Osteoblast (primary cell): ENCODE data around the gene OSBPL5. TPM values are rescaled to one million over a fixed set of nuclear protein-coding genes. Genes with fewer than 3 reads are reported as not detected.

Experiments used
- DNase-seq: peaks from one replicate; pipeline ENCODE4 v3.0.0; 2011; ENCODE audit warnings: low spot score, mixed read lengths; ENCODE audit not compliant: insufficient read length; ENCODE audit errors: missing footprints
- H2AFZ ChIP-seq: 2 replicates; pipeline ENCODE4 v1.6.0; 2011; ENCODE audit warnings: mild to moderate bottlenecking, low read length
- H3K27ac ChIP-seq: 2 replicates; pipeline ENCODE4 v1.5.1; 2011; ENCODE audit warnings: mild to moderate bottlenecking, low read depth, low read length, moderate library complexity
- H3K27me3 ChIP-seq: 2 replicates; pipeline ENCODE4 v1.6.0; 2012; ENCODE audit warnings: mild to moderate bottlenecking, control low read depth, inconsistent platforms, low read length, moderate library complexity; ENCODE audit not compliant: insufficient read depth
- H3K36me3 ChIP-seq: 2 replicates; pipeline ENCODE4 v1.5.1; 2011; ENCODE audit warnings: mild to moderate bottlenecking, low read length, control low read depth, moderate library complexity; ENCODE audit not compliant: insufficient read depth
- H3K4me1 ChIP-seq: 2 replicates; pipeline ENCODE4 v1.5.1; 2011; ENCODE audit warnings: mild to moderate bottlenecking, low read length, control low read depth, moderate library complexity; ENCODE audit not compliant: insufficient read depth
- H3K4me2 ChIP-seq: 2 replicates; pipeline ENCODE4 v1.6.0; 2011; ENCODE audit warnings: mild to moderate bottlenecking, low read length; ENCODE audit not compliant: insufficient read depth
- H3K4me3 ChIP-seq: fragments of 200-600 bp; sonication (generic); 3 replicates; pipeline ENCODE4 v1.5.1; 2012; ENCODE audit warnings: mild to moderate bottlenecking, low read length, inconsistent platforms; ENCODE audit not compliant: insufficient read depth
- H3K79me2 ChIP-seq: 2 replicates; pipeline ENCODE4 v1.6.0; 2012; ENCODE audit warnings: mild to moderate bottlenecking, low read length, control low read depth, inconsistent platforms; ENCODE audit not compliant: insufficient read depth
- H3K9me3 ChIP-seq: 2 replicates; pipeline ENCODE4 v1.5.1; 2011; ENCODE audit warnings: low read depth, low read length, control low read depth
- H4K20me1 ChIP-seq: 2 replicates; pipeline ENCODE4 v1.6.0; 2012; ENCODE audit warnings: mild to moderate bottlenecking, low read length, control low read depth; ENCODE audit not compliant: insufficient read depth
- total RNA-seq: library from RNA; depleted of rRNA; stranded (reverse); fragments of >200 nt; gene quantifications from 2 replicates; pipeline ENCODE4 v1.2.3, GENCODE V29; 2012
- TF ChIP-seq, protein P1 (sequence below): IDR thresholded peaks from 2 replicates; pipeline ENCODE4 v1.5.1; 2011; ENCODE audit warnings: mild to moderate bottlenecking, low read depth, low read length, moderate library complexity; ENCODE audit errors: extremely low read depth

OSBPL5 gene
- total RNA-seq, 1 donor: 49.9 TPM

DNA sequence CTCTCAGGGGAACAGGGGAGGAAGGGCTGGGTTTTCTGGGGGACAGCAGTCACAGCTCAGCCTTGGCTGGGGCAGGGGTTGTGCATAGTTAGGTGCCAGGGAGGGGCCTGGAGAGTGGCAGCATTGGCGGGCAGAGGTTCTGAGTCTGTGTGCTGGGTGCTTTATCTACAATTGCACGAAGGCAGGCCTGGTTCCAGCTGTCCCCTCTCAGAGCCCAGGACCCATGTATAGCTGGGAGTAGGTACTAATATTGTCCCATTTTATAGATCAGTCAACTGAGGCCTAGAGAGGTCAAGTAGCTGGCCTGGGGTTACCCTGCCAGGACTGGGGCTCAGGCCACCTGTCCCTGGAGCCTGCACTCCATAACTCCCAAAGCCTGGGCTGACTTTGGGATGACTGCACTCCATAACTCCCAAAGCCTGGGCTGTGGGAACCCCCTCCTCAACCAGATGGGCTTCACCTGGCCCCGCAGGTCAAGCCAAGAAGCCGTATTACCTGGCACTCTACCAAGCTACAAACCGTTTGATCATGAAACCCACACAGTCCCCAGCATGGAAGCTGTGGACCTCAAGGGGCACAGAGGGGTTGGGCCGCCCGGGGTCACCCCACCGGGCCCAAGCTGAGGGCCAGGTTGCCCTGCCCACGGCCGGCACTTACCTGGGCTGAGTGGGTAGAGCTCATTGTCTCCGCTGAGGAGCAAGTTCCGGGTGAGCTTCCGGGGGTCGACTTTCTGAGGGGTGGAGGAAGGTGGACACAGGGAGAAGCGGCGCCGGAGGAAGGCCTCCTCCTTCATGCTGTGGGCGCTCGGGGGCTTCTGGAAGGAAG is 36.5 kb downstream of the OSBPL5 start:
- Histone ChIP-seq H2AFZ (no peak overlapping the region), H3K4me1 (peaks cover 12% of the 10 kb centered on the region), H3K36me3 (peaks cover 11% of the 10 kb centered on the region), H3K27me3 (no peaks in the 10 kb centered on the region), H3K9me3 (no peaks in the 10 kb centered on the region), H3K79me2 (no peaks in the 10 kb centered on the region), H3K4me3 (no peak overlapping the region), H3K4me2 (no peak overlapping the region), H4K20me1 (peaks cover 46% of the 10 kb centered on the region), H3K27ac (no peak overlapping the region)
- peak; percentile 71 for DNase-seq
- TF ChIP-seq, protein P1, sequence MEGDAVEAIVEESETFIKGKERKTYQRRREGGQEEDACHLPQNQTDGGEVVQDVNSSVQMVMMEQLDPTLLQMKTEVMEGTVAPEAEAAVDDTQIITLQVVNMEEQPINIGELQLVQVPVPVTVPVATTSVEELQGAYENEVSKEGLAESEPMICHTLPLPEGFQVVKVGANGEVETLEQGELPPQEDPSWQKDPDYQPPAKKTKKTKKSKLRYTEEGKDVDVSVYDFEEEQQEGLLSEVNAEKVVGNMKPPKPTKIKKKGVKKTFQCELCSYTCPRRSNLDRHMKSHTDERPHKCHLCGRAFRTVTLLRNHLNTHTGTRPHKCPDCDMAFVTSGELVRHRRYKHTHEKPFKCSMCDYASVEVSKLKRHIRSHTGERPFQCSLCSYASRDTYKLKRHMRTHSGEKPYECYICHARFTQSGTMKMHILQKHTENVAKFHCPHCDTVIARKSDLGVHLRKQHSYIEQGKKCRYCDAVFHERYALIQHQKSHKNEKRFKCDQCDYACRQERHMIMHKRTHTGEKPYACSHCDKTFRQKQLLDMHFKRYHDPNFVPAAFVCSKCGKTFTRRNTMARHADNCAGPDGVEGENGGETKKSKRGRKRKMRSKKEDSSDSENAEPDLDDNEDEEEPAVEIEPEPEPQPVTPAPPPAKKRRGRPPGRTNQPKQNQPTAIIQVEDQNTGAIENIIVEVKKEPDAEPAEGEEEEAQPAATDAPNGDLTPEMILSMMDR: no peak

DNA sequence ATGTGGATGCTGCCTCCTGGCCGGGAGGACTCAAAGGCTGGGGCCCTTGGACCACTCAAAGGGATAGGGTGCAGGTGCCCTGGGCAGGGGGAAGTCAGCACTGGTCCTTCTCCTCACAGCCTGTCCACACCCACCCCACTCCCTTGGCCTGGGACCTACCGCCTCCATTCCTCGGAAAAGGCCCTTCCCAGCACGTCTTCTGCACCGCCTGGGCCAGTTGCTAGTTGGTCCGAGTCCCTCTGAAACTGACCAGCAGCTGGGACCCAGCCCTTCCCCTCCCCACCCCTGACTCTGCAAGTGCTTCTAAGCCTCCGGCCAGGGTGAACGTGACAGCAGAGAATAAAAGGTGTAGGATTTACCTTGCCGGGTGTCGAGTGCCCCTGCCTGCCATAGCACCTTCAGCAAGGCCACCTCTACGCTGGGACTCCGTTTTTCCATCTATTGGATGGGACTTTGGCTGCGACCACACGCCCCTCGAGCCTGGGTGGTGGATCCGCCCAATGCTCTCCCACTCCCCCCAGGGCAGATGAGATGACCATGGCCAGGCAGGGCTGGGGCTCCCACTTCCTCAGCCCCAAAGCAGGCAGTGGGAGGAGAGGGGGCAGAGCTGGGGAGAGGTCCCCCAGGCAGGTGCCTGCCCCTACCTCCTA is 37.3 kb downstream of the OSBPL5 start:
- Histone ChIP-seq H4K20me1 (peaks cover 40% of the 10 kb centered on the region), H2AFZ (no peak overlapping the region), H3K36me3 (peaks cover 17% of the 10 kb centered on the region)

DNA sequence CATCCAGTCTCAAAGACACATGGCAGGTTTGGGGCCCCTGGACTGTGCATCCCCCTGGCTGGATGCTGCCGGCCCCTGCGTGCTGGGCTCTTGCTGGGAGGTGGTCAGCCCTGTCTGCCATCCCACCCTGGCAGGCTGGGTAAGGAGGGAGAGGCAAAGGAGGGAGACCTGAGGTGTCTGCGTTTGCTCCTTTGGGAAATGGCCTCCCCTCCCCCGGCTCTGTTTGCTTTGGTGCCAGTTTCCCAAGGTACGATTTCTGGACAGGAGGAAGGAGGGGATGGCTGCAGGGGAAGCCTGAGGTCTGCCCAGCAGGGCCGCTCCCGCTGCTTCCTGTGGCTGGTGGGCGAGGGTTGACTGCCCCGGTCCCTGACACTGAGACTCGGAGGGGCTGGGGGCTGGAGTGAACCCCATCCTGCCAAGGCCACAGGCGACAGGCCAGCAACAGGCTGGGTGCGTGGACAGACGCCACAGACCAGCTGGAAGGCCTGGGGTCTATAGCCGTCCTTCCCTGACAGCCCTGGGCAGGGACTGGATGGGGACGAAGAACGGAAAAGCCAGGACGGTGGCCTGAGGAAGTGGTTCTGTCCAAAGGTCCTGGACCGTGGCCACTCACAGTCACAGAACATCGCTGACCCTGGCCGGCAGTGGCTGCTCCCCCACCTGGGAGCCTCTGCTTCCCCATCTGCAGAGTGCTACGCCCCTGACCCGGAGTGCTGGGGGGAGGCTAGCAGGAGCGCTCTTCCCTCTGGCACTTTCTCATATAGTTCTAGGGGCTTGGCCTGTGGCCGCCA is 38.0 kb downstream of the OSBPL5 start:
- Histone ChIP-seq H3K36me3 (peaks cover 20% of the 10 kb centered on the region), H2AFZ (no peak overlapping the region), H3K4me3 (no peak overlapping the region), H4K20me1 (peaks cover 35% of the 10 kb centered on the region), H3K4me1 (peaks cover 12% of the 10 kb centered on the region), H3K4me2 (no peak overlapping the region), H3K9me3 (no peaks in the 10 kb centered on the region), H3K27me3 (no peaks in the 10 kb centered on the region), H3K27ac (no peak overlapping the region), H3K79me2 (no peaks in the 10 kb centered on the region)
- TF ChIP-seq, protein P1: no peak
- peak; percentile 45 for DNase-seq

More for the DNA sequence above, 37.3 kb downstream of the OSBPL5 start:
- DNase-seq: peak; percentile 45
- peaks cover 12% of the 10 kb centered on the region for H3K4me1 ChIP-seq
- TF ChIP-seq, protein P1: no peak
- no peak overlapping the region for H3K4me2 ChIP-seq
- no peaks in the 10 kb centered on the region for H3K79me2 ChIP-seq
- H3K27ac ChIP-seq: no peak overlapping the region
- no peak overlapping the region for H3K4me3 ChIP-seq
- H3K9me3 ChIP-seq: no peaks in the 10 kb centered on the region
- H3K27me3 ChIP-seq: no peaks in the 10 kb centered on the region
